Hematopoietic multipotent progenitor cell (in vitro differentiated cells): ENCODE data around the gene EXOC5. TPM values are rescaled to one million over a fixed set of nuclear protein-coding genes. Genes with fewer than 3 reads are reported as not detected.

Experiments used
- DNase-seq, 3 donors: peaks; one replicate each; pipeline ENCODE4 v3.0.0-alpha.2; 2011 to 2015; ENCODE audit warnings: low read depth in 2 of 3, low spot score in 2 of 3
- total RNA-seq: library from RNA; depleted of rRNA; stranded (reverse); fragments of >200 nt; gene quantifications from one replicate; pipeline ENCODE4 v1.2.3, GENCODE V29; 2012

EXOC5 gene
- 14.0 TPM for total RNA-seq

GRCh38 chr14:57268161-57269069 is at the start of gene EXOC5, which contains the start of gene AP5M1:
Gene EXOC5, minus strand, starts transcription at chr14:57268905. Its CDS starts 257 bp downstream, at chr14:57268648.
Gene AP5M1, plus strand, starts transcription at chr14:57268971. Its CDS starts 344 bp downstream, at chr14:57269315.
- DNase-seq: peak; percentile 88 to 97 (median 96)

- peak; percentile 42 to 89 (median 67) for DNase-seq
These were observed 48.6 kb upstream of the EXOC5 start for GRCh38 chr14:57317248-57317833.

DNA sequence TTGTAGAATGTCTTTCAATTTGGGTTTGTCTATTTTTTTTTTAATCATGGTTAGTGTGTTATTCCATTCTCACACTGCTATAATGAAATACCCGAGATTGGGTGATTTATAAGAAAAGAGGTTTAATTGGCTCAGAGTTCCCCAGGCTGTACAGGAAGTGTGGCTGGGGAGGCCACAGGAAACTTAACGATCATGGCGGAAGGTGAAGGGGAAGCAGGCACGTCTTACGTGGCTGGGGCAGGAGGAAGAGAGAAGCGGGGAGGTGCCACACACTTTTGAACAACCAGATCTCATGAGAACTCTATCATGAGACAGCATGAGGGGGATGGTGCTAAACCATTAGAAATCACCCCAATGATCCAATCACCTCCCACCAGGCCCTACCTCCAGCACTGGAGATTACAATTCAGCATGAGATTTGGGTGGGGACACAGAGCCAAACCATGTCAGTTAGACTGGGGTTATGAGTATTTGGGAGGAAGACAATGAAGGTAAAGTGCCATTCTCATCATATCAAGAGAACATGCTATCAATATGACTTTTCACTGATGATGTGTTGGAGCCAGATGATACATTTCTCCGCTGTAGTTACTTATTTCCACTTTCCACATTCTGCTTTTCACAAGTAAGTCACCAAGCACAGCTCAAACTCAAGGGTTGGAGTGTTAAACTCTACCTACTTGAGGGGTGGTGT is 45.8 kb upstream of the EXOC5 start:
- peak in 1 of 3 donors; percentile 50 for DNase-seq

DNA sequence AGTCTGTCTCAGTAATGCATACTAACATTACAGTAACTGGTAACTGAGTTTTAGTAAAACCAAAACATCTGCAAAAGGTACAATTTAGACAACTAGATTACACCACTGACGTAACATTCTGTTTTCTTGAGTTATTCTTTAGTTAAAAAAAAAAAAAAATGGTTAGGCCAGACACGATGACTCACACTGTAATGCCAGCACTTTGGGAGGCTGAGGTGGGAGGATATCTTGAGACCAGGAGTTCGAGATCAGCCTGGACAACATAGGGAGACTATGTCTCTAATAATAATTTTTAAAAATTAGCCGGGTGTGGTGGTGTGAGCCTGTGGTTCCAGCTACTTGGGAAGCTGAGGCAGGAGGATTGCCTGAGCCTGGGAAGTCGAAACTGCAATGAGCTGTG is 34.2 kb upstream of the EXOC5 start:
- no peak for DNase-seq

- DNase-seq: no peak
These were observed 30.8 kb upstream of the EXOC5 start for GRCh38 chr14:57299511-57299910.

- DNase-seq: no peak
These were observed 29.1 kb upstream of the EXOC5 start for GRCh38 chr14:57297852-57298251.

DNA sequence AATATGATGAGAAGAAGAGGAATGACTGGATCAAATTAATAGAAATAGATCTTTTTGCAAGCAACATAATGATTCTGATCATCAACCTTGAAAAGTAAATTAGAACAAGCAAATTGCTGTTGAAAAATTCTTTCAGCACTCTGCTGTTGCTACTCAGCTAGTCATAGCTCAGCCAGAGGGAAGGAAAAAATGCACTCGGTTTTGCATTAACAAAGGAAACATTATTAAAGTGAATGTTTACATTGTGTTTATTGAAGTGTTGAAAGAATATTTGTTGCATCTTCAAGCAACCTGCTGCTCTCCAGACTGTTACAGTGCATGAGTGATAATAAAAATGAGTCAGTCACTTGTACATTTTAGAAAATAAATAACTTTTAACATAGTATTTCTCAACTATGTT is 26.5 kb upstream of the EXOC5 start:
- no peak for DNase-seq

GRCh38 chr14:57293866-57294837 is 25.4 kb upstream of the EXOC5 start:
- peak in 2 of 3 donors; percentile 9 to 44 for DNase-seq

DNA sequence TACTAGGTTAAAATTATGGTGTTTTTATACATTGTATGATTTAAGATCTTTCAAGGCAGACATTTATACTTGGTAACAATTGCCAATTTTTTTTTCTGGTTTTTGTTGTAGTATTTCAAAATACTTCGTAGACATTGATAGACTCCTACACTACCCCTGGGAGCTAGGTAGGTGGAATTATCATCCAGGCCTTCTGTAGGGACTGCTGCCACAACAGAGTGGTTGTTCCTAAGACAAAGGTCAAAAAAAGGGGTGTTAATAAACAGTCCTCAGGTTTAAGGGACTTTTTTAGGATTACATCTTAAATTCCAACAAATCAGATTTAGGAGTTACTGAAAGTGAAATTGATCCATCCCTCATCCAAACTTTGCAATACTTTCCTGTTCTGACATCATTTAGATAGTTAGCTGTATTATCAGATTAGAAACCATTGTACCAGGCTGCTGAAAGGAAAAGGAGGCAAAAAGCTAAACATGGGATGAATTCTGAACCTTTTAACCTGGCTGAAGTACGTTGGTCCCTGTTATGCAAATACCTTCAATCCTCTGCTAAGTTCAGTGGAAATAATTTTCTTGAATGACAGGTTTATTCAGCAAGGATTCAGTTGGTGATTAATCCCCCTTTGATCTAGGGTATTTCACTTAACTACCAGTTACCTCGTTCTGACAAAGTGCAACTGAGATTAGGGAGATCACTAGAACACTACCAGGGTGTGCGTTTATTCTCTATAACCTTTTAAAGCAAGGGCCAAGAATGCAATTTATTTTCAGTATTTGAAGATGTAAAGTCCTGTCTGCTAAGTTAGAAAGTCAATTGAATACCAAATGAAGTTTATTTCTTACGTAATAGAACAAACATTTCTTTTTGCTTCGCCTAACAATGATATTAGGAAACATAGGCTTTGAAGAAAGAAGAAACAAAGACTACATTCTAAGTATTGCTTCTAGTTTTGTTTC is 23.3 kb upstream of the EXOC5 start:
- DNase-seq: no peak

GRCh38 chr14:57290751-57291150 is 22.0 kb upstream of the EXOC5 start:
- DNase-seq: no peak

GRCh38 chr14:57287745-57288144 is 19.0 kb upstream of the EXOC5 start:
- DNase-seq: no peak

- no peak for DNase-seq
These were observed 8.4 kb upstream of the EXOC5 start for GRCh38 chr14:57277062-57277461.

DNA sequence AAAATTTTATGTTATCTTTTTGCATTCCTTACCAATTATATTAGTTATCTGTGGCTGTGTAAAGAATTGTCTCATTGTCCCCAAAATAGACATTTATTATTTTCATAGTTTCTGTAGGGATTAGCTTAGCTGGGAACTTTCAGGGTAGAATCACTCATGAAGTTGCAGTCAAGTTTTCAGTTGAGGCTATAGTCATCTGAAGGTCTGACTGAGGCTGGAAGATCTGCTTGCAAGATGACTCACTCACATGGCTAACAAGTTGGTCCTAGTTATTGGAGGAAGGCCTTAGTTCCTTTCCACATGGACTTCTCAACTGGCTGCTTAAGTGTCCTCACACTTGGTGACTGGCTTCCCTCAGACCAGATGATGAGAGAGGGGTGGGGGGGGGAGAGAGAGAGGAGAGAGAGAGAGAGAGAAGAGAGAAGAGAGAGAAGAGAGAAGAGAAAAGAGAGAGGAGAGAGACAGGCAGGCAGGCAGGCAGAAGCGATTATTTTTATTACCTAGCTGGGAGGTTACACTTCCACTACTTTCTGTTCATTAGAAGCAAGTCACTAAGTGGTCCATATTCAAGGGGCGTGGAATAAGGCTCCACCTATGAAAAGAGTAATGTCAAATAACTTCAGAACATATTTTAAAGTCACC is 6.4 kb upstream of the EXOC5 start:
- no peak for DNase-seq

DNA sequence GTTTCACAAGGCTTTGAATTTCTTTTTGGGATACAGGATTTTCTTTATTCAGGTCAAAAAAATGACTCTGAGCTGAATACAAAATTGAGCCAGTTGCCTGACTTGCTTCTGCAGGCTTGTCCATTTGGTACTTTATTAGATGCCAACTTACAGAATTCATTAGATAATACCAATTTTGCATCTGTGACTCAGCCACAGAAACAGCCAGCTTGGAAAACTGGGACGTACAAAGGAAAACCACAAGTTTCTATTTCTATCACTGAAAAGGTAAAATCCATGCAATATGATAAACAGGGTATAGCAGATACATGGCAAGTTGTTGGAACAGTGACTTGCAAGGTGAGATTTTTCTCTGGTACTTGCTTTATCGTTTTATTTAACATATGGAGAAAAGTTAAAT is 5.8 kb upstream of the EXOC5 start:
- DNase-seq: no peak

DNA sequence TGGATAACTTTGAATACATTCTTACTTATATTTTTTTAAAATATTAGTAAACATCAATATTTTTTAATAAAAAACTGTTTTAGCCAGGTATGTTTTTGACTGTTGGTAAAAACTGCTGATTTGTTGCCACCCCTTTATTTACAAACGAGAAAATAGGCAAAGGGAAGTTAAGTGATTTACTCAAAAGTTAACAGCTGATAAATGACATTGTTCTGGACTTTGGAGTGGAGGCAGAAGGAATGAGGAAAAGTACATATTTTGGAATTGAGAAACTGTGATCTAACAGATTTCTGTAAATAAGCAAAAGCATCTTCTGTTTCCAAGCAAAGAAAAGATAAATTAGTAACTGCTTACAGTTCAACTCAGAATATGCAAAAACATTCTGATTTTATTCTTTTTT is 4.5 kb upstream of the EXOC5 start:
- no peak for DNase-seq

- DNase-seq: no peak
These were observed 2.6 kb downstream of the EXOC5 start for GRCh38 chr14:57266065-57266464.

GRCh38 chr14:57262117-57262516 is 6.6 kb downstream of the EXOC5 start:
- DNase-seq: no peak

DNA sequence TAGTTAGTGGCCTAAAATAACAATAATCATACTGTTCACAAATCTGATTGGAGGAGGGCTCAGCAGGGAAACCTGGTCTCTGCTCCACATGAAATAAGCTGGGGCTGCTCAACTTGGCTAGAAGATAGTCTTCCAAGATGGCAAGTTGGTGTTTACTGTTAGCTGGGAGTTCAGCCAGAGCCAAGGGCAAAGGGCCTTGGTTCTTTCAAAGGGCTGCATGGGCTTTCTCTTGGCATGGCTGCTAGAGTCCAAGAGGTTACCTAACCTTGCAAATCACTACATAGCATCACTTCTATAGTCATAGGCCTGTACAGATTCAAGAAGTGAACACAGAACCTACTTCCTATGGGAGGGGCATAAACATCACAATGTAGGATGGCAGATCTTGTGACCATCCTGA is 7.1 kb downstream of the EXOC5 start:
- DNase-seq: no peak

DNA sequence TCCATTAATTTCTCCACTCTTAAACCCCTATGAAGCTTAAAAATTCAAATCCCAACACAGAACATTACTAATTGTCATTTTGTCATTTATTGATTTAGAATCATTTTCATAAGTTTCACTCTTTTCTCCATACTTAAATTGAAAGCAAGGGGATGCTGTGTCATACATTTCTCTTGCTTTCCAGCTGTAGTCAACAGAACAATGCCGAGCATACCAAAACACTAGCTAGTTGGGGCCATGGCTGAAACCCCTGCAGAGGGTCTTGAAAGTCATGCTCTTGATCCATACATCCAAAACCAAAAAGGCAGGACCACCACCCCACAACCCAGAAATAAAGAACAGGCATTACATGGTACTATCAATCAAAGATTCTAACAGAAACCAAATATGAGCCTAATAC is 9.0 kb downstream of the EXOC5 start:
- DNase-seq: no peak
